Measurements from ENCODE around the gene TMEM132C.

TMEM132C gene

GRCh38 chr12:128626808-128627320, 359.9 kb downstream of the TMEM132C start:
- TF ChIP-seq ZXDB (tag by site-specific recombination; IDR thresholded peaks at IDR 0.05) = no peak
- TF ChIP-seq GLIS1 (tag by site-specific recombination; IDR thresholded peaks at IDR 0.05) = no peak
- TF ChIP-seq ZNF354C (tag by site-specific recombination; IDR thresholded peaks at IDR 0.05; ENCODE audit: borderline replicate concordance, low read depth) = no peak
- no peak for TF ChIP-seq ZBTB1 (tag by site-specific recombination; IDR thresholded peaks at IDR 0.05)
- no peak for TF ChIP-seq TRIM28 (IDR thresholded peaks at IDR 0.05; ENCODE audit: borderline replicate concordance, low read length)
- no peak for TF ChIP-seq ZNF274 (IDR thresholded peaks at IDR 0.05; ENCODE audit: low read length)
- TF ChIP-seq ZNF274 (tag by site-specific recombination; IDR thresholded peaks at IDR 0.05; ENCODE audit: borderline replicate concordance) = no peak
- TF ChIP-seq, protein P1, sequence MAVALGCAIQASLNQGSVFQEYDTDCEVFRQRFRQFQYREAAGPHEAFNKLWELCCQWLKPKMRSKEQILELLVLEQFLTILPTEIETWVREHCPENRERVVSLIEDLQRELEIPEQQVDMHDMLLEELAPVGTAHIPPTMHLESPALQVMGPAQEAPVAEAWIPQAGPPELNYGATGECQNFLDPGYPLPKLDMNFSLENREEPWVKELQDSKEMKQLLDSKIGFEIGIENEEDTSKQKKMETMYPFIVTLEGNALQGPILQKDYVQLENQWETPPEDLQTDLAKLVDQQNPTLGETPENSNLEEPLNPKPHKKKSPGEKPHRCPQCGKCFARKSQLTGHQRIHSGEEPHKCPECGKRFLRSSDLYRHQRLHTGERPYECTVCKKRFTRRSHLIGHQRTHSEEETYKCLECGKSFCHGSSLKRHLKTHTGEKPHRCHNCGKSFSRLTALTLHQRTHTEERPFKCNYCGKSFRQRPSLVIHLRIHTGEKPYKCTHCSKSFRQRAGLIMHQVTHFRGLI (tag by site-specific recombination; IDR thresholded peaks at IDR 0.05) = no peak
- no peak for TF ChIP-seq ZNF776 (tag by site-specific recombination; IDR thresholded peaks at IDR 0.05; ENCODE audit: borderline replicate concordance)
- TF ChIP-seq, protein P2, sequence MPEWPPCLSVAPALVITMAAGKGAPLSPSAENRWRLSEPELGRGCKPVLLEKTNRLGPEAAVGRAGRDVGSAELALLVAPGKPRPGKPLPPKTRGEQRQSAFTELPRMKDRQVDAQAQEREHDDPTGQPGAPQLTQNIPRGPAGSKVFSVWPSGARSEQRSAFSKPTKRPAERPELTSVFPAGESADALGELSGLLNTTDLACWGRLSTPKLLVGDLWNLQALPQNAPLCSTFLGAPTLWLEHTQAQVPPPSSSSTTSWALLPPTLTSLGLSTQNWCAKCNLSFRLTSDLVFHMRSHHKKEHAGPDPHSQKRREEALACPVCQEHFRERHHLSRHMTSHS (tag by site-specific recombination; IDR thresholded peaks at IDR 0.05) = no peak
- TF ChIP-seq ZNF529 (tag by site-specific recombination; IDR thresholded peaks at IDR 0.05; ENCODE audit: insufficient replicate concordance) = no peak
- TF ChIP-seq MYNN (tag by site-specific recombination; IDR thresholded peaks at IDR 0.05; ENCODE audit: borderline replicate concordance) = no peak
- no peak for TF ChIP-seq ZNF350 (tag by site-specific recombination; IDR thresholded peaks at IDR 0.05)
- TF ChIP-seq PRDM1 (tag by site-specific recombination; IDR thresholded peaks at IDR 0.05) = no peak
- TF ChIP-seq ZNF518A (tag by site-specific recombination; conservative IDR thresholded peaks at IDR 0.05; ENCODE audit: low read depth) = no peak
- TF ChIP-seq ZNF521 (tag by site-specific recombination; IDR thresholded peaks at IDR 0.05) = no peak
- TF ChIP-seq EGR2 (tag by site-specific recombination; IDR thresholded peaks at IDR 0.05; ENCODE audit: low read depth) = no peak
- no peak for TF ChIP-seq REPIN1 (tag by site-specific recombination; IDR thresholded peaks at IDR 0.05; ENCODE audit: low read depth)
- TF ChIP-seq ZNF394 (tag by site-specific recombination; IDR thresholded peaks at IDR 0.05; ENCODE audit: borderline replicate concordance) = no peak
- TF ChIP-seq, protein P3, sequence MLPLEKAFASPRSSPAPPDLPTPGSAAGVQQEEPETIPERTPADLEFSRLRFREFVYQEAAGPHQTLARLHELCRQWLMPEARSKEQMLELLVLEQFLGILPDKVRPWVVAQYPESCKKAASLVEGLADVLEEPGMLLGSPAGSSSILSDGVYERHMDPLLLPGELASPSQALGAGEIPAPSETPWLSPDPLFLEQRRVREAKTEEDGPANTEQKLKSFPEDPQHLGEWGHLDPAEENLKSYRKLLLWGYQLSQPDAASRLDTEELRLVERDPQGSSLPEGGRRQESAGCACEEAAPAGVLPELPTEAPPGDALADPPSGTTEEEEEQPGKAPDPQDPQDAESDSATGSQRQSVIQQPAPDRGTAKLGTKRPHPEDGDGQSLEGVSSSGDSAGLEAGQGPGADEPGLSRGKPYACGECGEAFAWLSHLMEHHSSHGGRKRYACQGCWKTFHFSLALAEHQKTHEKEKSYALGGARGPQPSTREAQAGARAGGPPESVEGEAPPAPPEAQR (tag by site-specific recombination; IDR thresholded peaks at IDR 0.05) = no peak
- no peak for TF ChIP-seq ZNF155 (tag by site-specific recombination; IDR thresholded peaks at IDR 0.05)

More at GRCh38 chr12:128626808-128627320, 359.9 kb downstream of the TMEM132C start:
- ChIA-PET CTCF (no interaction called here), POLR2A (no interaction called here)
- H3K27ac ChIP-seq (ENCODE audit: extremely low read depth, low read depth, low read length) = no peak overlapping the region
- H3K4me3 ChIP-seq (ENCODE audit: low read depth, low read length) = no peak overlapping the region
- no peaks in the 10 kb centered on the region for H3K9me3 ChIP-seq (ENCODE audit: control insufficient read depth, insufficient read depth, low read depth, low read length)
- no peaks in the 10 kb centered on the region for H3K36me3 ChIP-seq (ENCODE audit: control insufficient read depth in 2 of 2, insufficient read depth in 1 of 2, low read length in 2 of 2)
- H3K4me1 ChIP-seq (ENCODE audit: control insufficient read depth, insufficient read depth, low read length) = no peaks in the 10 kb centered on the region

Data from HEK293 (cell line).